ENCODE measurements around the gene TNFRSF1A.

TNFRSF1A gene

GRCh38 chr12:6321905-6322304 is 20.0 kb downstream of the TNFRSF1A start:
- no peak overlapping the region for H3K4me3 ChIP-seq (ENCODE audit: low read depth, low read length)
- peak overlapping the region; percentile 31 for H3K27ac ChIP-seq
- no peak overlapping the region for H2AFZ ChIP-seq
- H3K9me3 ChIP-seq (ENCODE audit: control insufficient read depth, low read length): no peaks in the 10 kb centered on the region
- TF ChIP-seq CTCF (IDR thresholded peaks at IDR 0.05): no peak
- peaks cover 23% of the 10 kb centered on the region for H3K4me1 ChIP-seq
- H3K36me3 ChIP-seq (ENCODE audit: control insufficient read depth, insufficient read depth, low read length): no peaks in the 10 kb centered on the region
- no peaks in the 10 kb centered on the region for H3K79me2 ChIP-seq
- no peak overlapping the region for H3K4me2 ChIP-seq (ENCODE audit: low read length)
- H3K9ac ChIP-seq: no peak overlapping the region
- no peaks in the 10 kb centered on the region for H3K27me3 ChIP-seq (ENCODE audit: control insufficient read depth, insufficient read depth, low read length)

- no peak overlapping the region for H3K4me2 ChIP-seq (ENCODE audit: low read length)
- no peak for TF ChIP-seq CTCF (IDR thresholded peaks at IDR 0.05)
- no peaks in the 10 kb centered on the region for H3K79me2 ChIP-seq
- no peaks in the 10 kb centered on the region for H3K36me3 ChIP-seq (ENCODE audit: control insufficient read depth, insufficient read depth, low read length)
- H3K9ac ChIP-seq: no peak overlapping the region
- H3K27ac ChIP-seq: no peak overlapping the region
- no peak overlapping the region for H3K4me3 ChIP-seq (ENCODE audit: low read depth, low read length)
- no peaks in the 10 kb centered on the region for H3K9me3 ChIP-seq (ENCODE audit: control insufficient read depth, low read length)
- no peak overlapping the region for H2AFZ ChIP-seq
- H3K4me1 ChIP-seq: peaks cover 17% of the 10 kb centered on the region
- no peaks in the 10 kb centered on the region for H3K27me3 ChIP-seq (ENCODE audit: control insufficient read depth, insufficient read depth, low read length)
These were observed 22.4 kb downstream of the TNFRSF1A start for GRCh38 chr12:6319446-6319845.

- Histone ChIP-seq H3K4me2 (ENCODE audit: low read length) (no peak overlapping the region), H3K36me3 (ENCODE audit: control insufficient read depth, insufficient read depth, low read length) (no peaks in the 10 kb centered on the region), H3K27ac (no peak overlapping the region), H2AFZ (no peak overlapping the region), H3K4me3 (ENCODE audit: low read depth, low read length) (no peak overlapping the region), H3K4me1 (peaks cover 12% of the 10 kb centered on the region), H3K9ac (no peak overlapping the region), H3K27me3 (ENCODE audit: control insufficient read depth, insufficient read depth, low read length) (no peaks in the 10 kb centered on the region), H3K9me3 (ENCODE audit: control insufficient read depth, low read length) (no peaks in the 10 kb centered on the region), H3K79me2 (no peaks in the 10 kb centered on the region)
- no peak for TF ChIP-seq CTCF (IDR thresholded peaks at IDR 0.05)
These were observed 23.4 kb downstream of the TNFRSF1A start for GRCh38 chr12:6318440-6318879.

GRCh38 chr12:6317693-6318439 is 24.0 kb downstream of the TNFRSF1A start:
- no peak overlapping the region for H3K27ac ChIP-seq
- no peaks in the 10 kb centered on the region for H3K36me3 ChIP-seq (ENCODE audit: control insufficient read depth, insufficient read depth, low read length)
- no peaks in the 10 kb centered on the region for H3K27me3 ChIP-seq (ENCODE audit: control insufficient read depth, insufficient read depth, low read length)
- no peak for TF ChIP-seq CTCF (IDR thresholded peaks at IDR 0.05)
- H3K9ac ChIP-seq: no peak overlapping the region
- peaks cover 10% of the 10 kb centered on the region for H3K4me1 ChIP-seq
- no peak overlapping the region for H2AFZ ChIP-seq
- no peaks in the 10 kb centered on the region for H3K79me2 ChIP-seq
- no peaks in the 10 kb centered on the region for H3K9me3 ChIP-seq (ENCODE audit: control insufficient read depth, low read length)
- H3K4me2 ChIP-seq (ENCODE audit: low read length): no peak overlapping the region
- H3K4me3 ChIP-seq (ENCODE audit: low read depth, low read length): no peak overlapping the region
